GM12874 (cell line): ENCODE data around the gene MDGA2.
A peak's percentile ranks its signal among the peaks of the same experiment; 100 is the strongest.

Source experiments
- CTCF ChIP-seq: IDR thresholded peaks from 2 replicates; pipeline ENCODE4 v1.5.1; 2011; ENCODE audit warnings: low read depth, mild to moderate bottlenecking, control low read depth, low read length, moderate library complexity; ENCODE audit not compliant: insufficient read depth

MDGA2 gene

DNA sequence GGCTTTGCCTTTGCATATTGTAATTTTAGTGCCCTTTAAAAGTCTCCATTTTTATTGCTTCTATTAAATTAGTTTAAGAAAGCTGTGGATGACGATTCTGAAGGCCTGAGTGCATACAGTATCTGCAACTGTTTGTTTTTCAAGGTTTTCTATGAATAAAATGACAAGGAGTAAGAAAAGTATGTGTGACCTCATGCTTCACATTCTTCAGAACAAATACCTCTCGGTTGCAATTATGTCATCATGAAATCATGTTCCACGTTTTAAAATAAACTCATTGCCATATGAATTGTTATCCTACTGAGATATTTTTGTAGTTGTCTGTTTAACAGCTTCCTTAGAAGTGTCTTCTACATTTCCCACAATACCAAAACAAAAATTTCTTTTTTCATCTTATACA, 374.6 kb downstream of the MDGA2 start:
- TF ChIP-seq CTCF, result no peak

DNA sequence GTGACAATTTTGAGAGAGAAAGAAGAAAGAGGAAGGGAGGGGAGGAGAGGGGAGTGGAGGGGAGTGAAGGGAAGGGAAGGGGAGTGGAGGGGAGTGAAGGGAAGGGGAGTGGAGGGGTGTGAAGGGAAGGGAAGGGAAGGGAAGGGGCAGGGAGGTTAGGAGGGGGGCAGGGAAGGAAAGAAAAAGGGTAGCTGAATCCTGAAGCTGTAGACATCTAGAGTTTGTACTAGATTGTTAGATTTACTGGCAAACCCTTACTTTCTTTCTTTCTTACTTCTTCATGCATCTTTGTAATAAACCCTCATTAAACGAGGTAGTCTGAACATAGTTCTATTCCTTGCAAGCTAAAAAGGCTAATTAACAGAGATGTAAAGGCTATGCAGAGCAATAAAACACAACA, 378.0 kb downstream of the MDGA2 start:
- no peak for TF ChIP-seq CTCF

DNA sequence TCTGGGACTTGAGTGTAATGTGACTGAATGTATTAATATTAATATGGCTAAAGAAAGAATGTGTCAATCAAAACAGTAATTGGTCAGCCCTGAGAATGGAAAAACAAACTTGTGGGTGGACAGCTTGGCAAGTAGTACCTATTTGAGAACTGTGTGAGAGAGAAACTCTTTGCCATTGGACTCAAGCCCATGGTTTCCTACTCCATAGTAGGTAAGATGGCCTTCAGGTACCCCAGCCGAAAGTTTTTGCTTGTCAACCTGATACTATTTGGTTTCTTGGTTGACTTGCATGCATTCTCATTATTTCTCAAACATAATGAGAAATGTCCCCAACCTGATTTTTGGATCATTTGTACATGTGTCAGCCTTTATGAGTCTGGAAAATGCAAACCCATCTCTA, 391.1 kb downstream of the MDGA2 start:
- TF ChIP-seq CTCF, result no peak

GRCh38 chr14:47278233-47278842, 397.1 kb downstream of the MDGA2 start:
- peak; percentile 74 for TF ChIP-seq CTCF

- TF ChIP-seq CTCF, result no peak
These were observed 397.7 kb downstream of the MDGA2 start for GRCh38 chr14:47277703-47278102.

- TF ChIP-seq CTCF, result no peak
These were observed 398.5 kb downstream of the MDGA2 start for GRCh38 chr14:47276931-47277330.

DNA sequence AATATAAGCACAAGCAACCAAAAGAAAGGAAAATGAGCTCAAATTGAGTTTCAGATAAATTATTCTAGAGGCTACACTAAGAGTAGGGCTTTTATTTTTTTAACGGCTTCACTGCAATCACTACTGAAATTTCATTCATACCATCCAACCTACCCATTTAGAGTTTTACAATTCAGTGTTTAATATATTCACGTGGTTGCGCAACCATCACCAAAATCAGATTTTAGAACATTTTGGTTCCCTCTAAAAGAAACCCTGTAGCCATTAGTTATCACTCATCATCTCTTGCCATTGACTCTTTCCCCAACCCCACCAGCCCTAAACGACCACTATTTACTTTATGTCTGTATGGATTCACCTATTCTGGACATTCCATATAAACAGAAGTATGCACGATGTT, 401.5 kb downstream of the MDGA2 start:
- TF ChIP-seq CTCF, result no peak
